Heart left ventricle (tissue), 16 donors: ENCODE measurements around the gene S100A14. TPM values are rescaled to one million over a fixed set of nuclear protein-coding genes. Genes with fewer than 3 reads are reported as not detected.

Source experiments
- ATAC-seq, 4 donors: fragments of 200-7000 bp; cut with Tn5 transposase; one replicate each; pipeline ENCODE4 v1.9.1; 2020 to 2022; ENCODE audit warnings: moderate library complexity in 4 of 4, mild to moderate bottlenecking in 3 of 4, moderate number of reproducible peaks in 1 of 4
- DNase-seq, 5 donors: peaks; one replicate each; pipeline ENCODE4 v3.0.0-alpha.2; 2020
- H3K27ac ChIP-seq, 12 donors: fragments of 200-600 bp; sonication (generic) in 4 of 12; one replicate each; pipeline versions ENCODE4 v1.5.0 to v1.8.0; 2016 to 2022; ENCODE audit warnings: mild to moderate bottlenecking in 2 of 12
- H3K27me3 ChIP-seq, 9 donors: fragments of 200-600 bp; sonication (generic) in 2 of 9; one replicate each; pipeline versions ENCODE4 v1.5.1 to v1.8.0; 2016 to 2022; ENCODE audit warnings: mild to moderate bottlenecking in 3 of 9
- H3K36me3 ChIP-seq, 9 donors: fragments of 200-600 bp; sonication (generic) in 2 of 9; one replicate each; pipeline versions ENCODE4 v1.5.0 to v1.8.0; 2018 to 2022; ENCODE audit warnings: mild to moderate bottlenecking in 2 of 9
- H3K4me1 ChIP-seq, 12 donors: fragments of 200-600 bp; sonication (generic) in 4 of 12; one replicate each; pipeline versions ENCODE4 v1.5.0 to v1.8.0; 2016 to 2022; ENCODE audit warnings: mild to moderate bottlenecking in 3 of 12
- H3K4me3 ChIP-seq, 12 donors: fragments of 200-600 bp; sonication (generic) in 4 of 12; one replicate each; pipeline versions ENCODE4 v1.5.0 to v1.8.0; 2017 to 2022; ENCODE audit warnings: mild to moderate bottlenecking in 9 of 12, moderate library complexity in 4 of 12
- H3K9me3 ChIP-seq, 12 donors: fragments of 200-600 bp; sonication (generic) in 4 of 12; one replicate each; pipeline versions ENCODE4 v1.5.0 to v1.8.0; 2016 to 2022; ENCODE audit warnings: mild to moderate bottlenecking in 1 of 12
- POLR2A ChIP-seq, 2 donors: fragments of 450-650 bp; IDR thresholded peaks; one replicate each; pipeline ENCODE4 v1.6.1; 2017; ENCODE audit warnings: antibody characterized with exemption in 2 of 2, mild to moderate bottlenecking in 2 of 2, moderate library complexity in 2 of 2
- WGBS, 4 donors: extraction: QIAGEN DNeasy Blood & Tissue Kit in 2 of 4; methylation state at CpG; one replicate each; pipeline versions ENCODE4 v1.1.5 to v1.1.7; 2013 to 2018; 5-methylcytosine and 5-hydroxymethylcytosine counted together
- intact Hi-C, 10 donors: fragments of 100-400 bp; cut with DNase I; formaldehyde crosslinking; loops; one replicate each; pipeline versions ENCODE4 v1.11.1 to v1.14.2; 2022
- polyA plus RNA-seq, 2 donors: library from polyadenylated mRNA; stranded (reverse); fragments of 200-250 nt; gene quantifications; one replicate each; pipeline ENCODE4 v1.2.3, GENCODE V29; 2013
- total RNA-seq, 9 donors: library from RNA; depleted of rRNA in 2 of 9; stranded (reverse); fragments of >200 nt in 2 of 9; fragmentation: NEBNext Ultra II Directional in 3 of 9; extraction: Animal tissue kit (Norgen Biotek cat#: 25700) in 3 of 9; gene quantifications; one replicate each; pipeline versions ENCODE4 v1.1.0 to v1.2.4, GENCODE V29; 2016 to 2023
- TF ChIP-seq, protein P1 (sequence below), 12 donors: fragments of 200-600 bp; sonication (generic) in 4 of 12; IDR thresholded peaks; one replicate each; pipeline versions ENCODE4 v1.5.0 to v1.8.0; 2018 to 2022; ENCODE audit warnings: antibody characterized with exemption in 12 of 12, mild to moderate bottlenecking in 5 of 12
- donor health status: ischemic (EF 13 %, LVEDD 7.1; RV severe dilation, severe dysfunction).
- donor health status: healthy with polysubstance abuse.
- donor health status: DM: no; HTN: yes; CAD: no.
- donor health status: DM: no; HTN: no; CAD: no.
- donor health status: ischemic (EF 25% LVEDD 6.9; RV normal size, moderate dysfunction).
- donor health status: ischemic (EF 25% LVEDD 5.7; RV mildly dilated, moderate dysfunction).
- donor health status: healthy.
- donor health status: DM: yes; HTN: yes; CAD: no.
- donor health status: ischemic (EF 35%, LVEDD 5.7; RV mildly dilated, moderate dysfunction).
- donor health status: nonischemic (EF 11% LVEDD 7.7; RV severe dilation, severe dysfunction).
- donor health status: DM: yes; HTN: yes; CAD: no.
- donor health status: PGD.
- donor health status: ischemic (EF 29% LVEDD 5.4; RV normal size, mild dysfunction).
- donor health status: nonischemic (EF 23%, LVEDD 6.1; RV moderate dilation, normal function).

The S100A14 gene
- total and polyA plus RNA-seq, 11 donors: 0.79 to 6.1 (median 3.9) TPM; not detected in 1

DNA sequence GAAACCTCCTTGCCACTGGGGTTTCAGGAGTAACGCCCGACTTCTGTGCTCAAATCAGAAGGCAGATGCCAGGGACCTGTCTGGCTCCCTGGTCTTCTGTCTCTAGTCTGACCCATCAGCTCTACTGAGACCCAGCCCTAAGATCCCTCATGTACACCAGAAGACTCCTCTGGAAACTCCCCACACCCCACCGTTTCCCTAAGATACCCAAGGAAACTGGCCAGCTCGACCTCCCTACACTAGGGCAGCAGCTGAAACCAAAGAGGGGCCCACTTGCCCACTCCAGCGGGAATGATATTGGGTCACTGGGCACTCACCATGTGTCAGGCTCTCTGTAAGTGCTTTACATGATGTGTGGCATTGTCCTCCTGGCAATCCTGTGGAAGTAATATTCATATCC is 2.7 kb downstream of the S100A14 start:
- intact Hi-C loops: loop anchor here in 3 of 10 donors (2.0 to 5.0 kb wide), 4 partner anchors 17 to 81 kb away; no protein-coding TSS in a partner anchor
- WGBS, 4 donors: 83 to 93% (median 88%) methylated on average over 5 of the region's 5 CpGs

DNA sequence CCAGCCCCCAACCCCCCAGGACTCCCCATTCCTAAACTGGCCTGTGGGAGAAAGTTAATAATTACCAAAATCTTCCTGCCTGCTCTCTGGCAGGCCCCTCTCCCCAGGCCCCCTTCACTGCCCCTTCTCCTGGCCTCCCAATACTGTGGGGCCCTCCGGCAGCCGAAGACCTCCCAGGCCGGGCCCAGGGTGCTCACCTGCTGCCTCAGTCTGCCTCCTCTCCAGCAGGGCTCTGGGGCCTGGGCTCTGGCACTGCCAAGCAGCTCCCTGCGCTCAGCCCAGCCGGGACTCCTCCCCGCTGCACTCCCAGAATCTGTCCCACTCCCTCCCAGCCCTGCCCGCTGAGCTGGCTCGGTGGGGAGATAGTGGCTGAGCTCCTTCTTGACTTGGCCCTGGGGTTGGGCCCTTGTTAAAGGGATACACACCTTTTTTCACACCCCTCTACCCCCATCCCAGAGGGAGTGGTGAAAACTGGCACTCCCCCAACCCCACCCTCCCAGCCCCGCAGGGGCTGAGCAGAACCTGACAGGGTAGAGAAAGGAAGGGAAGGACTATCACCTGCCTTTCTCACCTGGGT is 3.3 kb downstream of the S100A14 start, which contains the start of gene S100A16:
Gene S100A16 (minus strand): TSS at position 383 of the 577 bp plus-strand sequence. CDS start 4,986 bp downstream, outside the sequence.
- ATAC-seq (peak; percentile 43 to 83 (median 75)), DNase-seq (peak; percentile 75 to 89 (median 85))
- TF ChIP-seq, protein P1, sequence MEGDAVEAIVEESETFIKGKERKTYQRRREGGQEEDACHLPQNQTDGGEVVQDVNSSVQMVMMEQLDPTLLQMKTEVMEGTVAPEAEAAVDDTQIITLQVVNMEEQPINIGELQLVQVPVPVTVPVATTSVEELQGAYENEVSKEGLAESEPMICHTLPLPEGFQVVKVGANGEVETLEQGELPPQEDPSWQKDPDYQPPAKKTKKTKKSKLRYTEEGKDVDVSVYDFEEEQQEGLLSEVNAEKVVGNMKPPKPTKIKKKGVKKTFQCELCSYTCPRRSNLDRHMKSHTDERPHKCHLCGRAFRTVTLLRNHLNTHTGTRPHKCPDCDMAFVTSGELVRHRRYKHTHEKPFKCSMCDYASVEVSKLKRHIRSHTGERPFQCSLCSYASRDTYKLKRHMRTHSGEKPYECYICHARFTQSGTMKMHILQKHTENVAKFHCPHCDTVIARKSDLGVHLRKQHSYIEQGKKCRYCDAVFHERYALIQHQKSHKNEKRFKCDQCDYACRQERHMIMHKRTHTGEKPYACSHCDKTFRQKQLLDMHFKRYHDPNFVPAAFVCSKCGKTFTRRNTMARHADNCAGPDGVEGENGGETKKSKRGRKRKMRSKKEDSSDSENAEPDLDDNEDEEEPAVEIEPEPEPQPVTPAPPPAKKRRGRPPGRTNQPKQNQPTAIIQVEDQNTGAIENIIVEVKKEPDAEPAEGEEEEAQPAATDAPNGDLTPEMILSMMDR (IDR thresholded peaks at IDR 0.05): no peak
- peak in 1 of 2 donors; percentile 42 for TF ChIP-seq POLR2A (IDR thresholded peaks at IDR 0.05)
- no peaks in the 10 kb centered on the region for H3K27me3 ChIP-seq
- 36 to 55% (median 43%) methylated on average over 6 to 9 of the region's 9 CpGs for WGBS, 4 donors
- H3K4me1 ChIP-seq: peaks cover 6 to 74% (median 38%) of the 10 kb centered on the region in 12 donors
- intact Hi-C loops: loop anchor here in 3 of 10 donors (2.0 to 5.0 kb wide), 4 partner anchors 18 to 81 kb away; no protein-coding TSS in a partner anchor
- H3K4me3 ChIP-seq: peak within 1 kb of the TSS; percentile 15 to 88 (median 58)
- peak within 1 kb of the TSS; percentile 34 to 97 (median 83) for H3K27ac ChIP-seq
- no peaks in the 10 kb centered on the region for H3K9me3 ChIP-seq
- peaks cover 0 to 5% (median under 1%) of the 10 kb centered on the region in 9 donors for H3K36me3 ChIP-seq

More for the DNA sequence above, 2.7 kb downstream of the S100A14 start:
- Histone ChIP-seq H3K9me3 (no peaks in the 10 kb centered on the region), H3K36me3 (peaks cover 0 to 8% (median 2%) of the 10 kb centered on the region in 9 donors), H3K27me3 (no peaks in the 10 kb centered on the region), H3K4me3 (peak overlapping the region in 8 of 12 donors; percentile 54 to 88 (median 68)), H3K4me1 (peaks cover 6 to 70% (median 41%) of the 10 kb centered on the region in 12 donors), H3K27ac (peak overlapping the region in 11 of 12 donors; percentile 34 to 97 (median 85))
- DNase-seq: no peak
- TF ChIP-seq POLR2A (IDR thresholded peaks at IDR 0.05): no peak
- TF ChIP-seq, protein P1 (IDR thresholded peaks at IDR 0.05): no peak
- ATAC-seq: no peak

DNA sequence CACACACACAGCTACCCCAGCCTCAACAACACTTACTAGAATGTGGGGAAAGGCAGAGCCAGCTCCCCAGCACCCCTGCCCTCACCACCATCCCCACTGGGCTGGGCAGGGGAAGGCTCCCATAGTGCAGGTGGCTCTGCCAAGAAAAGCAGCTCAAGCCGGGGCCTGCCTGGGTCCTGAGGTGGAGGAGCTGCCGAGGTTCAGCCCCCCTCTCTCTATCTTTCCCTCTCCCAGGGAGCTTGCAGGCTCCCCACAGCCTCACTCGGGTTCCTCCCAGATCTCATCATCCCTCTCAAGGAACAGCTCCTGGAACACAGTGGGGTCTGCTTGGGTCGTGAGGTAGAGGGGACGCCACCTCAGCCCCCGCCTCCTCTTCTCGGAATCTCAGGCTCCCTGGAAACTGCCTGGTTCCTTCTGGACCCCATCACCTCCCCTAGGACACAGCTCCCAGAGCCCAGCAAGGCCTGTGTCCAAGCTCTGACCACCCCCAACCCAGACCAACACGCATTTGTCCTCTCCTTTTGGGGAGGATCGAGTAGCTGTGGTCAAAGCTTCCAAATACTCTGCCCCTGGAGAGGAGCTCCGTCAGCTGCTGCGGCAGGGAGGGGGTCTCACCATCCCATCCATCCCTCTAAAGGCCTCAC is 3.9 kb downstream of the S100A14 start:
- intact Hi-C loops: loop anchor here in 3 of 10 donors (2.0 to 5.0 kb wide), 4 partner anchors 19 to 80 kb away; no protein-coding TSS in a partner anchor
- DNase-seq (no peak), ATAC-seq (no peak)
- WGBS, 4 donors: 37 to 54% (median 43%) methylated on average over 9 to 11 of the region's 11 CpGs
- Histone ChIP-seq H3K36me3 (peaks cover 0 to 9% (median 6%) of the 10 kb centered on the region in 9 donors), H3K9me3 (no peaks in the 10 kb centered on the region), H3K27ac (peak overlapping the region; percentile 34 to 97 (median 83)), H3K4me3 (peak overlapping the region; percentile 15 to 88 (median 58)), H3K27me3 (no peaks in the 10 kb centered on the region), H3K4me1 (peaks cover 6 to 74% (median 36%) of the 10 kb centered on the region in 12 donors)
- TF ChIP-seq, protein P1 (IDR thresholded peaks at IDR 0.05): no peak
- no peak for TF ChIP-seq POLR2A (IDR thresholded peaks at IDR 0.05)

DNA sequence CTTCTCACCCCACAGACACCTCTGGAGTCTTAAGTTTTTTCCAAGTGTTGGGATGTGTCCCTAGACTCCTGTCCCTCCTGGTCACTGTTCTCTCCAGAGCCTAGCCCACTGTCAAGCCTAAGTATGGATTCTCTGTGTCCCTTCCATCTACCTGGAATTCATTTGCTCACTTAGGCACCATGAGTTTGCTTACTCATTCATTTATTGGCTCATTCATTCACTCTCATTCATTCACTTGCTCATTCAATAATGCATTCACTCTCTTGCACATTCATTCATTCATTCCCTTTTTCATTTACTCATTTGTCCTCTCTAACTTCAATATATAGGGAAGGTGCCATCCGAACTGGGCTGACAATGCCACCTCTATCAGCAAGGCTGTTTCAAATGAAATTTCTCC is 4.8 kb downstream of the S100A14 start:
- WGBS, 4 donors: 81 to 90% (median 87%) methylated on average over 1 of the region's 1 CpG
- DNase-seq (no peak), ATAC-seq (no peak)
- Histone ChIP-seq H3K27ac (peak overlapping the region in 6 of 12 donors; percentile 34 to 98 (median 84)), H3K4me3 (peak overlapping the region in 8 of 12 donors; percentile 24 to 88 (median 57)), H3K9me3 (no peaks in the 10 kb centered on the region), H3K36me3 (peaks cover 0 to 18% (median 15%) of the 10 kb centered on the region in 9 donors), H3K4me1 (peaks cover 6 to 70% (median 30%) of the 10 kb centered on the region in 12 donors), H3K27me3 (no peaks in the 10 kb centered on the region)
- TF ChIP-seq, protein P1 (IDR thresholded peaks at IDR 0.05): no peak
- intact Hi-C loops: loop anchor here in 3 of 10 donors (5.0 kb wide), 2 partner anchors 39 to 79 kb away; no protein-coding TSS in a partner anchor
